GM18907 (cell line): ENCODE results near the gene GLUD1.
"Not testable (repeated sequence)": the region's sequence is repeated elsewhere in the genome, so short reads cannot be mapped to it uniquely, and the experiment has no call there.

Source experiments
- ATAC-seq: cut with Tn5 transposase; IDR thresholded peaks from one replicate; pipeline ENCODE4 v1.9.1; 2021; ENCODE audit warnings: mild to moderate bottlenecking, moderate library complexity; ENCODE audit not compliant: unreplicated experiment

GLUD1 gene

DNA sequence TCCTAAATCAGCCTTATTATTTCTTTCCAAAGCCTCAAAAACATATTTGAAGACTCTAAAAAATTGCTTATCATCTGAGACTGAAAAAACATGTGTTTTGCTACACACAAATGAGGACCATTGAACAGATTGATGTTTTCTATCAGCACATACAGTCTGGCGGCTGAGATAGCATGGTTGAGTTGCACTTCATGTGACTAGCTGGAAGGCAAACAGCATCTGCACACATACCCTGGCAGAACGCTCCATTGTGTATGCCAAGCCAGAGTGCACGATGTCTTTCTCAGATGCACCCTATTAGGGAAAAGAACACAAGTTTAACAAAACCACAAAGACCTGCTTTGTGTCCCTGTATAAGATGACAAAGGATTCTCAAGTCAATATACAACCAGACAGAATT lies 41.5 kb downstream of the GLUD1 start:
- no peak for ATAC-seq

- ATAC-seq, result no peak
Measured at GRCh38 chr10:87045434-87045938, 49.2 kb downstream of the GLUD1 start.

DNA sequence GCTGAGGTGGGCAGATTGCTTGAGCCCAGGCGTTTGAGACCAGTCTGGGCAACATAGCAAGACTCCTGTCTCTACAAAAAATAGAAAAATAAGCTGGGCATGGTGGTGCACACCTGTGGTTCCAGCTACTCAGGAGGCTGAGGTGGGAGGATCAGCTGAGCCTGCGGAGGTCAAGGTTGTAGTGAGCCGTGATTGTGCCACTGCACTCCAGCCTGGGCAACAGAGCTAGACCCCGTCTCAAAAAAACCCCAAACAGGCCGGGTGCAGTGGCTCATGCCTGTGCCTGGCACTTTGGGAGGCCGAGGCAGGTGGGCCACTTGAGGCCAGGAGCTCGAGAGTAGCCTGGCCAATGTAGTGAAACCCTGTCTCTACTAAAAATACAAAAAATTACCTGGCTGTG lies 51.1 kb downstream of the GLUD1 start:
- not testable (repeated sequence) for ATAC-seq

GRCh38 chr10:87038786-87039185 lies 55.9 kb downstream of the GLUD1 start:
- ATAC-seq, result no peak

- ATAC-seq, result no peak
Measured at GRCh38 chr10:87038286-87038717, 56.3 kb downstream of the GLUD1 start.

DNA sequence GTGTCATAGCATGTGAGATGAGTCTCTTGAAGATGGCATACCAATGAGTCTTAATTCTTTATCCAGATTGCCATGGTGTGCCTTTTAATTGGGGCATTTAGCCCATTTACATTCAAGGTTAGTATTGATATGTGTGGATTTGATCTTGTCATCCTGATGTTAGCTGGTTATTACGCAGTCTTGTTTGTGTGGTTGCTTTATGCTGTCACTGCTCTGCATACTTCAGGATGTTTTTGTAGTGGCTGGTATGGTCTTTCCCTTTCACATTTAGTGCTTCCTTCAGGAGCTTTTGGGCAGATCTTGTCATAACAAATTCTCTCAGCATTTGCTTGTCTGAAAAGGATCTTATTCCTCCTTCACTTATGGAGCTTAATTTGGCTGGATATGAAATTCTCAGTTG lies 58.0 kb downstream of the GLUD1 start:
- ATAC-seq, result no peak

GRCh38 chr10:87030912-87031635 lies 63.6 kb downstream of the GLUD1 start:
- no peak for ATAC-seq

GRCh38 chr10:87030419-87030818 lies 64.2 kb downstream of the GLUD1 start:
- not testable (repeated sequence) for ATAC-seq

- ATAC-seq, result not testable (repeated sequence)
Measured at GRCh38 chr10:87026747-87027508, 67.7 kb downstream of the GLUD1 start.

DNA sequence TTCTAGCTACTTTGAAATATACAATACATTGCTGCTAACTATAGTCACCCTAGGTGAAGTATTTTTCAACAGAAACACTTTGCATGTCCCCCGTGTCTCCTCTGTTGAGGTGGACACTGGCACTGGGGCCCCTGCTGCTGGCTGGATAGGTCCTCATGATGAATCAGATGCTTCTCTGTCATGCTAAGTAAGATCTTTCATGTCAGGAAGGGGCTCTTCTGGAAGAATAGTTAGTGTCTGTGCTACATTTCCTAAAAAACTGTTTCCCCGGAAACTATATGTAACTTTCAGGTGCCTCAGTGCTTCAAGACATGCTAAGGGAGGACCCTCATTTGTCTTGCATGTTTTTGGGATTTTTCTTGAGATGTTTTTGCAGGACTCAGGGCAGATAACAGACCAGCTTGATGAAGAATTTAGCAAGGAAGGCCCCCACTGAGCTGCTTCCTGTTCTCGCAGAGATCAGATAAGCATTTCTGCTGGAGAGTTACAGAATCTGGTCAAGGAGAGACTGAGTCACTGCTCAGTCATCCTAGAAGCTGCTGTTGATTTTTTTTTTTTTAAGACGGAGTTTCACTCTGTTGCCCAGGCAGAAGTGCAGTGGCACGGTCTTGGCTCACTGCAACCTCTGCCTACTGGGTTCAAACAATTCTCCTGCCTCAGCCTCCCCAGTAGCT lies 69.2 kb downstream of the GLUD1 start:
- not testable (repeated sequence) for ATAC-seq

DNA sequence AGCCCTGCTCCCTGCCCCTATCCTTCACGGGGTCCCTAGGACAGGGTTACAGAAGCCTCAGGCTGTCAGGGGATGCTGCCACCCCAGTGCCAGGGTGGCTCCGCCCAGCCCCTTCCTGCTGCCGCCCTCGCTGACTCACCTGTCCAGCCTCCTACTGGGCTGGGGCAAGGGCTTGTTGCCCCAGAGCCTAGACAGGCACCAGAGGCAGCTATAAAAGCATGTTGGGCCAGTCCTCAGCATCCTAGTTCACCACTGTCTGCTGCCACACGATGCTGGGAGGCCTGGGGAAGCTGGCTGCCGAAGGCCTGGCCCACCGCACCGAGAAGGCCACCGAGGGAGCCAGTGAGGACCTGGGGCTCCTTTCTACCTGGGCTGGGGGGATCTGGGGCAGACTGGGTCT lies 74.6 kb downstream of the GLUD1 start, which contains the start of gene FAM25A:
FAM25A (plus strand) TSS at position 239 of the 400 bp plus-strand sequence; CDS start at position 270, 31 bp downstream.
- ATAC-seq, result not testable (repeated sequence)

- not testable (repeated sequence) for ATAC-seq
Measured at GRCh38 chr10:87019504-87019903, 75.1 kb downstream of the GLUD1 start.

- ATAC-seq, result not testable (repeated sequence)
Measured at GRCh38 chr10:87019066-87019465, 75.6 kb downstream of the GLUD1 start.

DNA sequence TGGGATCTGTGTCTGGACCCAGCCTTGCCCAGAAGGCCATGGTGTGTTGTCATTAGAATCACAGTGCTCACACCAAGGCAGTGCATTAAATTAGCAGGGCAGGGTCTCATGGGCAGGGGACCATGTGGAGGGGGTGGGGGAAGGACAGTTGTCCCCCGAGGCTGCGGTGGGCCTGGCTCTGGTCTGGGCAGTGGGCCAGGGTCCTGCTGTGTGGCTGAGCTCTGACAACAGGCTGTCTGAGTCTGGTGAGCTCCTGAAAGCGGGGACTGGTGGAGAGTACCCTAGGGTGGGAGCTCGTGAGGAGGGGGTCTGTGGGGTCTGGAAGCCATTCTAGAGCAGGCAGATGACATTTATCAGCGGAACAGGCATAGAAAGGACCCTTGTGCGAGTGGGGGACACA lies 76.5 kb downstream of the GLUD1 start:
- ATAC-seq, result not testable (repeated sequence)

DNA sequence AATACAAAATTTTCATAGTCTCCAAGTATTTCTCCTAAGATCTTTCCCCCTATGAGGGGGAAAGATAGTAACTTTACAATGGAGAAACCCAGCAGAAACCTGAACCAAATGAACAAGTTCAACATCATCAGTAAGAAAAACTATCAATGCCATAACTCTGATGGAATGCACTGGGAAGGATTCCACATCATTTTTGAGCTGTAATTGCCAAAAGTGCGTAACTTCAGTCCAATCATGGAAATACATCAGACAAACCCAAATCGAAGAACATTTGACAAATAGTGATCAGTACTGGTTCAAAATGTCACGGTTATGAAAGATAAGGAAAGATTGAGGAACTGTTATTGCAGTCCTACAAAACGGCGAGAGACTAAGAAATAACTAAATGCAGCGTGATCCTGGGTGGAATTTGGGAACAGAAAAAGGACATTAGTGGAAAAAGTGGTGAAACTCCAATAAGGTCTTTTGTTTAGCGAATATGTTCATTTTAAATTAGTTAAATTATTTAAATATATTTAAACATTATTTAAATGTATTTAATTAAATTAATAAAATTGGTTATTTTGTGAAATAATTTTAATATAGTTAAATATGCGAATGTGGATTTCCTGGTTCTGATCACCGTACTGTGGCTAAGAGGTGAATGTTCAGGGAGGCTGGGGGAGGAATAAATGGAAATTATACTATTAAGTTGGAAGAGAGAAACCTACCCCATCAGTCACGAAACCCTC lies 79.5 kb downstream of the GLUD1 start:
- ATAC-seq, result not testable (repeated sequence)

DNA sequence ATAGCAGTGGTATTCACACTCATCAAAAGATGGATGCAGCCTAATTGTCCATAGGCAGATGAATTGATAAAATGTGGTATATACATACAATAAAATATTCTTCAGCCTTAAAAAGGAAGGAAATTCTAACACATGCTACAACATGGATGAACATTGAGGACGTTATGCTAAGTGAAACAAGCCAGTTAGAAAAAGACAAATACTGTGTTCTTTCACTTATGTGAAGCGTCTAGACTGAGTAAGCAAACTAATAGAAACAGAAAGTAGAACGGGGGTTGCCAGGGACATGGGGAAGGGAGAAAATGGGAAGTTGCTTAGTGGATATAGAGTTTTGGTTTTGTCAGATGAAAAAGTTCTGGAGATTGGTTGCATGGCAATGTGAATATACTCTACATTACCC lies 81.1 kb downstream of the GLUD1 start:
- not testable (repeated sequence) for ATAC-seq

DNA sequence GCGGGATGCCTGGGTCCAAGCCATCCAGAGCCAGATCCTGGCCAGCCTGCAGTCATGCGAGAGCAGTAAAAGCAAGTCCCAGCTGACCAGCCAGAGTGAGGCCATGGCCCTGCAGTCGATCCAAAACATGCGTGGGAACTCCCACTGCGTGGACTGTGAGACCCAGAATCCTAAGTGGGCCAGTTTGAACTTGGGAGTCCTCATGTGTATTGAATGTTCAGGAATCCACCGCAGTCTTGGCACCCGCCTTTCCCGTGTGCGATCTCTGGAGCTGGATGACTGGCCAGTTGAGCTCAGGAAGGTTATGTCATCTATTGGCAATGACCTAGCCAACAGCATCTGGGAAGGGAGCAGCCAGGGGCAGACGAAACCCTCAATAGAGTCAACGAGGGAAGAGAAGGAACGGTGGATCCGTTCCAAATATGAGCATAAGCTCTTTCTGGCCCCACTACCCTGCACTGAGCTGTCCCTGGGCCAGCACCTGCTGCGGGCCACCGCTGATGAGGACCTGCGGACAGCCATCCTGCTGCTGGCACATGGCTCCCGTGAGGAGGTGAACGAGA lies 85.4 kb downstream of the GLUD1 start:
- not testable (repeated sequence) for ATAC-seq

- not testable (repeated sequence) for ATAC-seq
Measured at GRCh38 chr10:87008303-87008702, 86.3 kb downstream of the GLUD1 start.

- ATAC-seq, result not testable (repeated sequence)
Measured at GRCh38 chr10:87007674-87008073, 87.0 kb downstream of the GLUD1 start.

GRCh38 chr10:87007124-87007523 lies 87.5 kb downstream of the GLUD1 start:
- not testable (repeated sequence) for ATAC-seq
